Gastrocnemius medialis (tissue), 4 donors: ENCODE data around the gene R3HDM1. TPM values are rescaled to one million over a fixed set of nuclear protein-coding genes. Genes with fewer than 3 reads are reported as not detected.

Experiments used
- ATAC-seq, 2 donors: fragments of 150-250 bp; one replicate each; pipeline ENCODE4 v1.9.1; 2016
- DNase-seq, 2 donors: peaks; one replicate each; pipeline ENCODE4 v3.0.0-alpha.2; 2019
- H3K27ac ChIP-seq, 4 donors: fragments of 200-600 bp; sonication (generic); 1 replicate in 1 of 4; 2 replicates in 3 of 4; pipeline ENCODE4 v1.5.1; 2016 to 2018; ENCODE audit warnings: mild to moderate bottlenecking in 2 of 4, moderate library complexity in 1 of 4
- H3K27me3 ChIP-seq, 3 donors: fragments of 200-600 bp; sonication (generic) in 2 of 3; 1 replicate in 1 of 3; 2 replicates in 2 of 3; pipeline versions ENCODE4 v1.5.1 to v1.6.0; 2016 to 2019; ENCODE audit warnings: mild to moderate bottlenecking in 1 of 3, moderate library complexity in 1 of 3
- H3K36me3 ChIP-seq, 2 donors: fragments of 200-600 bp; sonication (generic) in 1 of 2; one replicate each; pipeline ENCODE4 v1.5.1; 2017 to 2018
- H3K4me1 ChIP-seq, 2 donors: fragments of 200-600 bp; sonication (generic) in 1 of 2; one replicate each; pipeline ENCODE4 v1.5.1; 2016 to 2017; ENCODE audit warnings: mild to moderate bottlenecking in 2 of 2
- H3K4me3 ChIP-seq, 4 donors: fragments of 200-600 bp; sonication (generic) in 3 of 4; 1 replicate in 1 of 4; 2 replicates in 3 of 4; pipeline ENCODE4 v1.5.1; 2016 to 2019; ENCODE audit warnings: mild to moderate bottlenecking in 2 of 4
- H3K9me3 ChIP-seq, 3 donors: fragments of 200-600 bp; sonication (generic) in 2 of 3; 1 replicate in 1 of 3; 2 replicates in 2 of 3; pipeline ENCODE4 v1.5.1; 2016 to 2019
- CTCF ChIP-seq, 5 experiments: fragments of 450-650 bp in 3 of 5; fragments of 200-600 bp in 2 of 5; sonication (generic) in 2 of 5; IDR thresholded peaks in 4 of 5; conservative IDR thresholded peaks in 1 of 5; 1 replicate in 4 of 5; 2 replicates in 1 of 5; pipeline ENCODE4 v1.5.1; 2016 to 2019; ENCODE audit warnings: antibody characterized with exemption in 5 of 5, mild to moderate bottlenecking in 3 of 5, moderate library complexity in 3 of 5
- POLR2A ChIP-seq, 2 donors: fragments of 450-650 bp; IDR thresholded peaks; one replicate each; pipeline ENCODE4 v1.6.1; 2017; ENCODE audit warnings: antibody characterized with exemption in 2 of 2, mild to moderate bottlenecking in 2 of 2, moderate library complexity in 2 of 2
- in situ Hi-C, 4 donors: fragments of 200-750 bp; cut with MboI; loops; one replicate each; pipeline versions ENCODE4 v1.15.0 to v1.8.0; 2017; ENCODE audit warnings: low sequenced_read_pairs in 4 of 4
- intact Hi-C: fragments of 100-400 bp; cut with DNase I; formaldehyde crosslinking; loops from one replicate; pipeline ENCODE4 v1.15.1; 2023; ENCODE audit warnings: low total_unique reads
- total RNA-seq, 4 donors: library from RNA; depleted of rRNA; stranded (reverse); fragments of >200 nt; gene quantifications; one replicate each; pipeline versions ENCODE4 v1.1.0 to v1.2.3, GENCODE V29; 2016

Gene R3HDM1
- 10 to 100 TPM; 13.5 to 35.7 (median 19.1) TPM for total RNA-seq

DNA sequence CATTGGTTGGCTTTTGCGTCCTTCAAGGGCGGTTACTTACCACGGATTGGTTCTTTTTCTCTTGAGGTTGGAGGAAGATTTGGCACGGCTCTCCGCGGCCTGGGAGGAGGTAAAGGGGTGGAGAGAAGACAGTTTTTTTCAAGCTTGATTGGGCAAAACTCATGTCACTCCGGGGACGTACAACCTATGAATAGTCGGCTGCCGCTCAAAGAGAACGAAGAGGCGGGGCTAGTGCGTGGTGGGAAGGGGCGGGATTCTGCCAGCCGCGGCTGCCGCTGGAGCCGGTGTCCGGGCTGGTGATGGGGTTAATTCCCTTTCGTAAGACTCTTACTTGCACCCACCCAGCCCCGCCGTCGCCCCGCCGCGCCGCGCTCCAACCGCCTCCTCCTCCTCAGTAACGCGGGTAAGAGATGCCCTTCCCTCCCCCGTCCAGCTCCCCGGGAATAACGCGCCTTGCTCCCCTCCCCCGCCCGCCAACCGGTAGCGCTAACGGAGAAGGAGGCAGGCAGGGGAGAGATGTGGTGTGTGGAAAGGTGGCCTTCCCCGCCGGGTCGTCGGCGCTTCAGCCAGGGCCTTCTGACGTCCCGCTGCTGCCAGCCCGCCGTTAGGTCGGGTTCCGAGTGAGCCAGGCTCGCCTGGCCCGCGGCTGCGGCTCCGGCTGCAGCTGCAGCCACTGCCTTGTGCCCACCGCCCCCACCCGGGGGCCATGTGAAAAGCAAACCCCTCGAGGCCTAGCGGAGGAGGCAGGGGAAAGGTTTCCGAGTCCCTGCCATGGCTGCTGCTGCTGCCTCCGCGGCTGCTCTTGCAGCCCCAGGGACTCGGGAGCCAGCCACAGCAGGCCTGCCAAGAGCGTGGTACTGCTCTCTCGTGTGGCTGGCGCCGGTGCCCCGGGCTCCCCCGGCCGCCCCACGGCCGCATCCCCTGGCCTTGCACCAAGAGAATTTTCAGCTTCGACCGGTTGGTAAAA is at the start of gene R3HDM1:
Gene R3HDM1 (plus strand): TSS at position 254 of the 967 bp plus-strand sequence. CDS start 73,362 bp downstream, outside the sequence.
- TF ChIP-seq CTCF (IDR thresholded peaks at IDR 0.05 in 4 of 5, conservative IDR thresholded peaks at IDR 0.05 in 1 of 5) (peak in 1 of 5 experiments; percentile 8), POLR2A (IDR thresholded peaks at IDR 0.05) (peak; percentile 48 to 54)

GRCh38 chr2:135485441-135485840 is 45.8 kb upstream of the R3HDM1 start:
- ATAC-seq: no peak
- intact Hi-C loops (no loop called here), in situ Hi-C loops (loop anchor here in 1 of 4 donors (25.0 kb wide), 1 partner anchor 127 kb away; no protein-coding TSS in a partner anchor)
- Histone ChIP-seq H3K9me3 (no peaks in the 10 kb centered on the region), H3K4me3 (no peak overlapping the region), H3K36me3 (peaks cover 0 to 4% of the 10 kb centered on the region in 2 donors), H3K27ac (no peak overlapping the region), H3K27me3 (no peaks in the 10 kb centered on the region), H3K4me1 (no peaks in the 10 kb centered on the region)
- DNase-seq: no peak
- TF ChIP-seq POLR2A (IDR thresholded peaks at IDR 0.05) (no peak), CTCF (IDR thresholded peaks at IDR 0.05 in 4 of 5, conservative IDR thresholded peaks at IDR 0.05 in 1 of 5) (no peak)

More for the DNA sequence above, at the start of gene R3HDM1:
- H3K9me3 ChIP-seq: no peaks in the 10 kb centered on the region
- peak within 1 kb of the TSS; percentile 75 to 89 (median 80) for H3K4me3 ChIP-seq
- peak within 1 kb of the TSS; percentile 83 to 98 (median 92) for H3K27ac ChIP-seq
- intact Hi-C loops (loop anchor here (1.0 to 10.0 kb wide), 3 partner anchors 36 to 343 kb away; partner anchors contain the start of genes MCM6 and UBXN4), in situ Hi-C loops (loop anchor here in 2 of 4 donors (10.0 to 25.0 kb wide), 2 partner anchors 213 to 456 kb away; partner anchors contain the start of genes DARS1 (in 1 of the 2) and UBXN4 (in 1 of the 2))
- peaks cover 14 to 25% of the 10 kb centered on the region in 2 donors for H3K4me1 ChIP-seq
- H3K27me3 ChIP-seq: no peaks in the 10 kb centered on the region
- ATAC-seq (peak; percentile 90 to 95), DNase-seq (peak; percentile 100)
- H3K36me3 ChIP-seq: no peaks in the 10 kb centered on the region

GRCh38 chr2:135490376-135490775 is 40.9 kb upstream of the R3HDM1 start:
- Histone ChIP-seq H3K9me3 (no peaks in the 10 kb centered on the region), H3K27ac (no peak overlapping the region), H3K27me3 (no peaks in the 10 kb centered on the region), H3K4me1 (peaks cover 5 to 11% of the 10 kb centered on the region in 2 donors), H3K36me3 (peaks cover 0 to under 1% of the 10 kb centered on the region in 2 donors), H3K4me3 (no peak overlapping the region)
- TF ChIP-seq POLR2A (IDR thresholded peaks at IDR 0.05) (no peak), CTCF (IDR thresholded peaks at IDR 0.05 in 4 of 5, conservative IDR thresholded peaks at IDR 0.05 in 1 of 5) (no peak)
- intact Hi-C loops (no loop called here), in situ Hi-C loops (loop anchor here in 1 of 4 donors (25.0 kb wide), 1 partner anchor 122 kb away; no protein-coding TSS in a partner anchor)
- ATAC-seq (no peak), DNase-seq (no peak)

- Histone ChIP-seq H3K4me1 (peaks cover 10 to 26% of the 10 kb centered on the region in 2 donors), H3K27me3 (no peaks in the 10 kb centered on the region), H3K36me3 (no peaks in the 10 kb centered on the region), H3K27ac (peak overlapping the region; percentile 80 to 89 (median 85)), H3K9me3 (no peaks in the 10 kb centered on the region), H3K4me3 (no peak overlapping the region)
- in situ Hi-C loops: loop anchor here in 1 of 4 donors (25.0 kb wide), 1 partner anchor 118 kb away; no protein-coding TSS in a partner anchor
- DNase-seq: peak in 1 of 2 donors; percentile 20
- intact Hi-C loops: loop anchor here (2.0 kb wide), 1 partner anchor 246 kb away; the partner anchor contains the start of gene UBXN4
- TF ChIP-seq CTCF (IDR thresholded peaks at IDR 0.05 in 4 of 5, conservative IDR thresholded peaks at IDR 0.05 in 1 of 5): no peak
- no peak for TF ChIP-seq POLR2A (IDR thresholded peaks at IDR 0.05)
- peak; percentile 97 to 99 for ATAC-seq
Observed at GRCh38 chr2:135494503-135494902, 36.8 kb upstream of the R3HDM1 start.
